ENCODE data around the gene POP5. TPM values are rescaled to one million over a fixed set of nuclear protein-coding genes. Genes with fewer than 3 reads are reported as not detected.
"Not testable (repeated sequence)": the region's sequence is repeated elsewhere in the genome, so short reads cannot be mapped to it uniquely, and the experiment has no call there.

Gene POP5, protein sequence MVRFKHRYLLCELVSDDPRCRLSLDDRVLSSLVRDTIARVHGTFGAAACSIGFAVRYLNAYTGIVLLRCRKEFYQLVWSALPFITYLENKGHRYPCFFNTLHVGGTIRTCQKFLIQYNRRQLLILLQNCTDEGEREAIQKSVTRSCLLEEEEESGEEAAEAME
- total RNA-seq, result 10 to 100 TPM; 60.0 to 61.9 TPM

DNA sequence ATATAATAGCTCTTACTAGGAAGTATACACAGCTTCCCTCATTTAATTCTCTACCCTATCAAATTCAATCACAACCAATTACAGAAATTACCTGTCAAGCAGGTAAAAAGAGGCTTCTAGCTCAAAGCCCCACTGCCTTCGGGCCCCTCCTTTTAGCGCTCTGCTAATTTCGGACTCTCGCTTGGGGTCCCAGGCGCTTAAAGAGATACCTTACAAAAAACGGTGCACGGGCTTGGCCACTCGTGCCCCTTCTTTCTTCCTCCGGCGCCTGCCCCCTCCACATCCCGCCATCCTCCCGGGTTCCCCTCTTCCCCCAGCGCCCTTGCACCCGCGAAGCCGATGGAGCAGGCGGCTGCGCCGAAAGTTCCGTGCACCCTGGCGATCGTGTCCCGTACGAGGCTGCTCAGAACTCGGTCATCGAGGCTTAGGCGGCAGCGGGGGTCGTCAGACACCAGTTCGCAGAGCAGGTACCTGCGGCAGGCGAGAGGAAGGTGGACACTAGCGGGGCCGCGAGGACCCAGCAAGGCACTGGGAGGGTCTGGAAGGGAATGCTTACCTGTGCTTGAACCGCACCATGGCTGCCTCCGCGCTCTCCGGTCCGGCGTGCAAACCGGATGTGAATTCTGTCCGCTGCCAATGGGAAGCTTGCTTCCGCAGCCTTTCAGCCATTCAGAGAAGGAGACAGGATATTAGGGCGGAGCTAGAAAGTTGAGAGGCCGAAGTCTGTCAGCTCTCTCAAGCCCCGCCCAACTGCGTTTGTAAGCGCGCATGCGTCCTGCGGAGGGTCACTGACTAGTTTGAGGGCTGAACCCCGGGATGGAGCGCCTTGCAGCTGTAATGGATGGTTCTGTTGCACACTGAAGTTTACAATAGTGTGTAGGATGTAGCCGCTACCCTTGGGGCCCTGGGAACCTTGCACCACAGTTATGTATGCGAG lies at the start of gene POP5:
POP5 (minus strand) TSS at position 616 of the 937 bp plus-strand sequence; CDS start at position 576, 40 bp downstream.
- H3K4me1 Mint-ChIP-seq, result peaks cover 34% of the 10 kb centered on the region
- peaks cover 13% of the 10 kb centered on the region for H3K27me3 Mint-ChIP-seq
- H3K9me3 Mint-ChIP-seq, result no peaks in the 10 kb centered on the region
- peaks cover 10% of the 10 kb centered on the region for H3K36me3 Mint-ChIP-seq
- H3K27ac Mint-ChIP-seq, result peak within 1 kb of the TSS; percentile 82
- DNase-seq, result peak; percentile 92
- peak within 1 kb of the TSS; percentile 89 for H3K4me3 Mint-ChIP-seq

DNA sequence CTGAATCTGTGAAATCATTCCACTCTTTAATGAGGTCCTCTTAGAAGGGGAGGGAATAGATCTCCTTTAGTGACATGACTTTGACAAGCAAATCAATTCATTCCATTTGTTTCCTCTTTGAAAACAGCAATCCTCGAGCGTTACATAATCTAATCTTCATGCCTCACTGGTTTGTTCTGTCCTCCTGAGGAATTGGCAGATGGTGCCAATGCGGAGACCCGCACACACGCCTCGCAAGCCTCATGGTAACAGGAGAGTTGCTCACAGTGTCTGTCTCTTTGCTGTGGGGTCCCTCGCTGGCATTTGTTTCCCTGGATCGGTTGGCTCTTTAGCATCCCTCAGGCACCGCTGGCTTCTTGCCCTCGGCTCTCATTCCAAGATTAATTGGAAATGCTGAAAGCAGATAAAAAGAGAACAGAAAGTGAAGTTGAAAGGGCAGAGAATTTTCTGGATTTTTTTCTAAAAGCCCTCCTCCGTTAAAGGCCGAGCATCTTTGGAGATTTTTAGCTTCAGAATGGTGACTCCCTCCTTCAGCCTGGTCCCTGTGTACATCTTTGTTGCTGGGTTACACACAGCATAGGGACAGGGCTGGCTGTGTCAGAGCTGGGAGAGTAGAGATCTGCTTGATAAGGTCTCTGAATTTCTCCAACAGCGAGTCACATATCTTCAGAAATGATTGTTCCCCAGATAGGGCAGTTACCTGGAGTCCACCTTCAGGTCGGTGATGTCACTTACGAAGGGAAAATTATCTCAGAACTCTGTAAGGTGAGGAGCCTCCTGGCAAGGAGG lies 49.1 kb upstream of the POP5 start:
- DNase-seq, result no peak
- Mint-ChIP-seq H3K27me3 (no peaks in the 10 kb centered on the region), H3K27ac (no peak overlapping the region), H3K4me3 (no peak overlapping the region), H3K4me1 (no peaks in the 10 kb centered on the region), H3K36me3 (no peaks in the 10 kb centered on the region), H3K9me3 (no peaks in the 10 kb centered on the region)

DNA sequence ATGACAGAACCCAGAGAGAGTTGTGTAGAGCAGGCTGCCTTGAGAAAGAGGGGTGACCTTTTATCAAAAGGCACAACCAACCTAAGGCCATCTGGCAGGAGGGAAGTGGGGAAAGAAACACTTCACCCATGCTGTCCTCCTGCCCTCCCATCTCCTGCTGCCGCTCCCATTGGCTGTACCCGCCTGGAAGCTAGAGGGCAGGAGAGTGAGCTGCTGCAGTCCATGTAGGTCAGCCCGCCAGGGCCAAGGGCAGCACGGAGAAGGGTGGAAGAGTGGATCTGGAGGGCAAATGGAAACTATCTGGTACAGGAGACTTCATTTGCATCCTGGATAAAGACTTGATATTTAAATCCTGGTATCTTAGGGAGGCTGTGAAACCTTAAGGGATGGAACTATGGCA lies 47.7 kb upstream of the POP5 start:
- DNase-seq, result no peak
- H3K27ac Mint-ChIP-seq, result no peak overlapping the region

DNA sequence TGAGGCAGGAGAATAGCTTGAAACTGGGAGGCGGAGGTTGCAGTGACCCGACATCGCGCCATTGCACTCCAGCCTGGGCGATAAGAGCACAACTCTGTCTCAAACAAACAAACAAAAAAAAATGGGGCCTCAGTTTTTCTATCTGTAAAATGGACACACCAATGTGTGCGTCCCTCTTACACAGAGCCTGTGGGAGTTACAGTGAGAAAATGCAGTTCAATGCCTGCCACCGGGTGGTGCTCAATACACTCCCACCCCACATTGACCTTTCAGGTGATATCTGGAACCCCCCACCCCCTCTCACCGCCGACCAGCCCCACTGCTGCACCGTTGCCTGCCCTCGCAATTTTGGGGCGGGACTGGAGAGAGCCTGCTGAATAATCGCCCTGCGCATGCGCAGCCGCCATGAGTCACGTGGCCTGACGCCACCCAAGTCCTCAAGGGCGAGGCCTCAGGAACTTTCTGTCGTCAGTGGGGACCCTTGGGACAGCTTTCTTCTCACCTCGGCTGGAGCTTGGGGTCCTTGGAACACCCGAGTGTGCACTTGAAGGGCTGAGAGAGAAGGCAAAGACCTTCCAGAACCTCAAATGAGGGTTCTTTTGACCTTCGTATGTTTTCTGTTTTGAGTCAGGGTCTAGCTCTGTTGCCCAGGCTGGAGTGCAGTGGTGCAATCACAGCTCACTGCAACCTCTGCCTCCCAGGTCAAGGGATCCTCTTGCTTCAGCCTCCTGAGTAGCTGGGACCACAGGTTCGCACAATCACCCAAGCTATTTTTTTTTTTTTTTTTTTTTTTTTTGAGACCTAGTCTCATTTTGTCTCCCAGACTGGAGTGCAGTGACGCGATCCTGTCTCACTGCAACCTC lies 44.6 kb upstream of the POP5 start:
- Mint-ChIP-seq H3K4me1 (no peaks in the 10 kb centered on the region), H3K27me3 (peaks cover under 1% of the 10 kb centered on the region), H3K9me3 (no peaks in the 10 kb centered on the region), H3K4me3 (no peak overlapping the region), H3K36me3 (no peaks in the 10 kb centered on the region), H3K27ac (no peak overlapping the region)
- DNase-seq, result peak; percentile 36

More for the DNA sequence above, 47.7 kb upstream of the POP5 start:
- Mint-ChIP-seq H3K4me1 (no peaks in the 10 kb centered on the region), H3K9me3 (no peaks in the 10 kb centered on the region), H3K27me3 (no peaks in the 10 kb centered on the region), H3K4me3 (no peak overlapping the region), H3K36me3 (no peaks in the 10 kb centered on the region)

DNA sequence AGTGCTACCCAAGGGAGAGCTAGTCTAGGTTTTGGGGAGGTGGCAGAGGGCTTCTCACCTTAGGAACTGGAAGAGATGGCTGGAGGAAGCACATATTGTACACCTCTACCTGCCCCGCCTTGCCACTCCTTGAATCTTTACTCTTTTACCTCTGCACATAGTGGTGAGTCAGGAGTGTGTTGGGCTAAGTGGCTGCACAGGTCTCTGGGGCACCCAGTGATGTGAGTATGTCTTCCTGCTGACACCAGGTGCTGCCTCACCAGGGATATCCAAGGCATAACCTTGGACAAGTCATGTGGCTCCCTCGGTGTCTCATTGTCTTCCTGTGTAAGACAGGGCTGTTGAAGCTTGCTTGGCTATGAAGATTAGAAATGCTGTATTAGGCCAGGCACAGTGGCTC lies 39.4 kb upstream of the POP5 start:
- Mint-ChIP-seq H3K36me3 (peaks cover 1% of the 10 kb centered on the region), H3K4me1 (no peaks in the 10 kb centered on the region), H3K4me3 (no peak overlapping the region), H3K27ac (no peak overlapping the region), H3K27me3 (peaks cover 33% of the 10 kb centered on the region), H3K9me3 (peaks cover 1% of the 10 kb centered on the region)
- DNase-seq, result no peak

DNA sequence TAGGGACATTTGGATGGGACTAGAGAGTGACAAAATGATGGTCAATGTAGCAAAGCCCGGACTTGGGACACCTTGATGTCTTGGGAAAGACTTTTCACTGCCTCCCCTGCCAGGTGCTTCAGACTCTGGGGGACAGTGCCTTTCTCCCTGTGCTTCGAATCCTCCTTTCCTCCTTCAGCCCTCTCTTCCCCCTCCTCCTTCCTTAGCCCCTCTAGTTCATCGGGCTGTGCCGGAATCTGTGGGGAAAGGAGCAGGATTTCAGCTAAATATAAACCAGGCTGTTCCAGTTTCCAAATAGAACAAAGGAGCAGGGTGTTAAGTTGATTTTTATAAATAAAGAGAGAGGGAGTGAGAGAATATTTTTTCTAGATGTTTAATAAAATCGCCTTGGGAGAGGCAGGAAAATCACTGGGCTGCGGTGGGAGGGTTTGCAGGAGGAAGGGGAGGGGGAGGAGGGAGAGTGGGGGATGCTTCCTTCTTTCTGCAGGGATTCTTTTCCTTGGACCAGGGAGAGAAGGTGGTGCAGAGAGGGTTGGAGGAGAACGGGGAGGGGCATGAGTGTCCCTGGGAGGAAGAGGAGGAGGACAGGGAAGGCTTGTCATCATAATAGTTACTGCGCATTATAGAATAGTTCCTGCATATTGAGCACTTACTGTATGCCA lies 37.9 kb upstream of the POP5 start:
- Mint-ChIP-seq H3K4me3 (no peak overlapping the region), H3K27me3 (peaks cover 33% of the 10 kb centered on the region), H3K9me3 (peaks cover 1% of the 10 kb centered on the region), H3K4me1 (peaks cover 11% of the 10 kb centered on the region), H3K27ac (no peak overlapping the region), H3K36me3 (peaks cover 1% of the 10 kb centered on the region)
- DNase-seq, result no peak

DNA sequence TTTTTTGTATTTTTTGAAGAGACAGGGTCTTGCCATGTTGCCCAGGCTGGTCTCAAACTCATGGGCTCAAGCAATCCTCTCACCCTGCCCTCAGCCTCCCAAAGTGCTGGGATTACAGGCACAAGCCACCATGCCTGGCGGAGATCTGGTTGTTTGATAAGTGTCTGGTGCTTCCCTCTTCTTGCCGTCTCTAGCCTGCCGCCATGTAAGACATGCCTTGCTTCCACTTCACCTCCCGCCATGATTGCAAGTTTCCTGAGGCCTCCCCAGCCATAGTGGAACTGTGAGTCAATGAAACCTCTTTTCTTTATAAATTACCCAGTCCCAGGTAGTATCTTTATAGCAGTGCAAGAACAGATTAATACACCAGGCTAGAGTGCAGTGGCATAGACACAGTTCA lies 36.6 kb upstream of the POP5 start:
- not testable (repeated sequence) for H3K9me3 Mint-ChIP-seq, H3K36me3 Mint-ChIP-seq, H3K27ac Mint-ChIP-seq, DNase-seq, H3K4me3 Mint-ChIP-seq
- H3K27me3 Mint-ChIP-seq, result peaks cover 33% of the 10 kb centered on the region
- H3K4me1 Mint-ChIP-seq, result peaks cover 11% of the 10 kb centered on the region

DNA sequence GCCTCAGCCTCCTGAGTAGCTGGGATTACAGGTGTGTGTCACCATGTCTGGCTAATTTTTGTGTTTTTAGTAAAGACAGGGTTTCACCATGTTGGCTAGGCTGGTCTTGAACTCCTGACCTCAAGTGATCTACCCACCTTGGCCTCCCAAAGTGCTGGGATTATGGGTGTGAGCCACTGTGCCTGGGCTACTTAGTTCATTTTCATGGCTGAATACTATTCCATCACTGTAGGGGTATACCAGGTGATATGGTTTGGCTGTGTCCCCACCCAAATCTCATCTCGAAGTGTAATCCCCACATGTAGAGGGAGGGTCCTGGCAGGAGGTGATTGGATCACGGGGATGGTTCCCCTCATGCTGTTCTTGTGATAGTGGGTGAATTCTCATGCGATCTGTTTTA lies 36.0 kb upstream of the POP5 start:
- H3K27ac Mint-ChIP-seq, H3K4me3 Mint-ChIP-seq, DNase-seq, H3K36me3 Mint-ChIP-seq, H3K9me3 Mint-ChIP-seq: not testable (repeated sequence)
- H3K4me1 Mint-ChIP-seq, result peaks cover 11% of the 10 kb centered on the region
- peaks cover 33% of the 10 kb centered on the region for H3K27me3 Mint-ChIP-seq

DNA sequence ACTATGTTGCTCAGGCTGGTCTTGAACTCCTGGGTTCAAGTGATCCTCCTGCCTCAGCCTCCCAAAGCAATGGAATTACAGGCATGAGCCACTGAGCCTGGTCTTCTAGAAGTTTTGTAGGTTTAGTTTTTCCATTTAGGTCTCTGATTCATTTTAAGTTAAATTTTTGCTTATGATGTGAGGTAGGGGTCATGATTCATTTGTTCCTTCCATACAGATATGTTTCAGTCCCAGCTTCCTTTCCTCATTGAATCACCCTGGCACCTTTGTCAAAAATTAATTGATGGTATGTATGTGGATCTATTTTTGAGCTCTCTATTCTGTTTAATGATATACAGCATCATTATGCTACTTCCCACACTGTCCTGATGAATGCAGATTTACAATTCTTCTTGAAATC lies 33.6 kb upstream of the POP5 start:
- no peak for DNase-seq
- peaks cover 11% of the 10 kb centered on the region for H3K4me1 Mint-ChIP-seq
- no peak overlapping the region for H3K27ac Mint-ChIP-seq
- H3K4me3 Mint-ChIP-seq, result no peak overlapping the region
- peaks cover 1% of the 10 kb centered on the region for H3K9me3 Mint-ChIP-seq
- peaks cover 24% of the 10 kb centered on the region for H3K27me3 Mint-ChIP-seq
- H3K36me3 Mint-ChIP-seq, result peaks cover 1% of the 10 kb centered on the region

DNA sequence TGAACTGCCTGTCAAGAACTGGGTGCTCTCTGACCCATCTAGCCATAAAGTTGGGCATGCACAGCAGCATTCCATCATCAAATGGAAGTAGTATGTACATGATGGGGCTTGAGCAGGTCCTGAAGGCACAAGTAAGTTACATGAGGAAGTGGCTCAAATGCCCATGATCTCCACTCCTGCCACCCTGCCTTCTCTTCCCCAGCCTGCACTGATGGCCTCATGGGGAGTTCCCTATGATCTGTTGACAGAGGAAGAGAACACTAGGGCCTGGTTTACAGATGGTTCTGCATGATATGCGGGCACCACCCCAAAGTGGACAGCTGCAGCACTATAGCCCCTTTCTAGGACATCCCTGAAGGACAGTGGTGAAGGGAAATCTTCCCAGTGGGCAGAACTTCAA lies 30.3 kb upstream of the POP5 start:
- not testable (repeated sequence) for DNase-seq, H3K4me3 Mint-ChIP-seq, H3K36me3 Mint-ChIP-seq, H3K9me3 Mint-ChIP-seq, H3K27ac Mint-ChIP-seq, H3K27me3 Mint-ChIP-seq
- peaks cover 11% of the 10 kb centered on the region for H3K4me1 Mint-ChIP-seq

DNA sequence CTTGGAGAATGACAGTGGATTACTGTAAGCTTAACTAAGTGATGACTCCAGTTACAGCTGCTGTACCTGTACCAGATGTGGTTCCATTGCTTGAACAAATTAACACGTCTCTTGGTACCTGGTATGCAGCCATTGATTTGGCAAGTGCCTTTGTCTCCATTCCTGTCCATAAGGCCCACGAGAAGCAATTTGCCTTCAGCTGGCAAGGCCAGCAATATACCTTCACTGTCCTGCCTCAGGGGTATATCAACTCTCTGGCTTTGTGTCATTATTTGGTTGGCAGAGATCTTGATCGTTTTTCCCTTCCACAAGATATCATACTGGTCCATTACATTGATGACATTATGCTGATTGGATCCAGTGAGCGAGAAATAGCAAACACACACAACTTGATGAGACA lies 29.4 kb upstream of the POP5 start:
- H3K4me3 Mint-ChIP-seq, result no peak overlapping the region

DNA sequence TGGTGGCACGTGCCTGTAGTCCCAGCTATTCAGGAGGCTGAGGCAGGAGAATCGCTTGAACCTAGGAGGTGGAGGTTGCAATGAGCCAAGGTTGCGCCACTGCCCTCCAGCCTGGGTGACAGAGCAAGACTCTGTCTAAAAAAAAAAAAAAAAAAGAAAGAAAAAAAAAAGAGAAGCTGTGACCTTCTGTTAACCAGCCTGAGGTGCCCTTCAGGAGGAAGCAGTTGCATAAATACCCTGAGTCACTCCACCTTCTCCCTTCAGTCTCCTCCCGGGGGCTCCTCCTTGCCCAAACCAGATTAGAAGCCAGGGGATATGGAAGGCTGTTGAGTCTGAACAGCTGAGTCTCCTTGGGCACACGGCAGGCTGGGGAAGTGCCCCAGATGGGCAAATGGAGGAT lies 21.2 kb upstream of the POP5 start:
- H3K9me3 Mint-ChIP-seq, H3K27ac Mint-ChIP-seq, H3K27me3 Mint-ChIP-seq, H3K4me1 Mint-ChIP-seq, H3K4me3 Mint-ChIP-seq, DNase-seq, H3K36me3 Mint-ChIP-seq: not testable (repeated sequence)

More for the DNA sequence above, 29.4 kb upstream of the POP5 start:
- Mint-ChIP-seq H3K4me1 (peaks cover 11% of the 10 kb centered on the region), H3K9me3 (no peaks in the 10 kb centered on the region), H3K27ac (no peak overlapping the region), H3K27me3 (no peaks in the 10 kb centered on the region), H3K36me3 (no peaks in the 10 kb centered on the region)
- DNase-seq, result no peak

DNA sequence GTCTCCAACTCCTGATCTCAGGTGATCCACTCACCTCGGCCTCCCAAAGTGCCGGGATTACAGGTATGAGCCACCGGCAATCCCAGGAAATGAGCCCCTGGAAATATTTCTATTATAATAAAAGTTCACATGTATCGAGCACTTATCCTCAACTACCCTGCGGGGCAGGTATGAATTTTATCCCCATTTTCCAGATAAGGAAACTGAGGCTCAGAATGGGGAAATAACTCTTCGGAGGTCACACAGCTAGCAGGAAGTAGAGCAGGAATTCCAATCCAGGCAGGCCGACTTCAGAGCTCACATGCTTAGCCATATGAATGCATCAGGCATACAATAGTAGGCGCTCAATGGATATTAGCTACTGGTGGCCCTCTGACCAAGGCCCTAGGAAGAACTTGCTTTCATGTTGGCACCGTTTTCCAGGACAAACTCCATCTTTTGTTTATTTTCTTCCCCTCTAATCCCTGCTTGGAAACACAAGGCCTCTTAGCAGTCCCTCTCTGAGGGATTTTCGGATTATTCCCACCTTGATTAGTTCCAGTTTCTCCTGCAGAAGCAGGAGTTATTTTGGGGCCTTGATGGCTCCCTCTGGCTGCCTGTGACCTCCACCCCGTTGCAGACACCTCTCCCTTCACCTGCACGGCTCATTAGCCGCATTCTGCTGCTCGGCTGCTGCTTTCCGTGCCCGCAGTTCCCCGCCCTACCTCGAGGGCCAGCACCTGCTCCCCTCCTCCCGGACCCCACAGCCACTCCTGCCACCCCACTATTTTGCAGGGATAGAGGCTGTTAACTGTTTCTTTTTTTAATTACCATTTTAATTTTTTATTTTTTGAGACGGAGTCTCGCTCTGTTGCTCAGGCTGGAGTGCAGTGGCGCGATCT lies 18.7 kb upstream of the POP5 start:
- Mint-ChIP-seq H3K4me1 (no peaks in the 10 kb centered on the region), H3K27me3 (peaks cover 4% of the 10 kb centered on the region), H3K9me3 (no peaks in the 10 kb centered on the region), H3K27ac (no peak overlapping the region), H3K36me3 (no peaks in the 10 kb centered on the region), H3K4me3 (no peak overlapping the region)
- DNase-seq, result no peak
